ENCODE measurements around the gene CDYL.

DNA sequence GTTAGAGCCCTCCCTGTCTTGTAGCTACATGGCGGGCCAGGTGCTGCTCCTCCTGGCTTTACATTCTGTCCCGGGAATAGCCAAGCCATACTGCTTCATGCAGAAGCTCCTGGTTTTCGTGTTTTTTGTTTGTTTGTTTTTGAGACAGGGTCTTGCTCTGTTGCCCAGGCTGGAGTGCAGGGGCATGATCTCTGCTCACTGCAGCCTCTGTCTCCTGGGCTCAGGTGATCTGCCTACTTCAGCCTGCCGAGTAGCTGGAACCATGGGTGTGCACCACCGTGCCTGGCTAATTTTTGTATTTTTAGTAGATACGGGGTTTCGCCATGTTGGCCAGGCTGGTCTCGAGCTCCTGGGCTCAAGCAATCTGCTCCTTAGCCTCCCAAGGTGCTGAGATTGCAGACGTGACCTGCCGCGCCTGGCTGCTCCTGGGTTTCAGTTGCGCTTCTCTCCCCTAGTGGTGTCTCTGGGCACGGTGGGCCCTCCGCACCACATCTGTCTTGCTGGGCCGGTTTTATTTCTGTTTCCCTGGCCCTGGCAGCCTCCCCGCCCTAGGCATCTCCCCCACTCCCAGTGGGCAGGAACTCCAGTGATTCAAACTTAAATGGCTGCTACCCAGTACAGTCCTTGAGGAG is 12.9 kb downstream of the CDYL start:
- TF ChIP-seq, protein P1, sequence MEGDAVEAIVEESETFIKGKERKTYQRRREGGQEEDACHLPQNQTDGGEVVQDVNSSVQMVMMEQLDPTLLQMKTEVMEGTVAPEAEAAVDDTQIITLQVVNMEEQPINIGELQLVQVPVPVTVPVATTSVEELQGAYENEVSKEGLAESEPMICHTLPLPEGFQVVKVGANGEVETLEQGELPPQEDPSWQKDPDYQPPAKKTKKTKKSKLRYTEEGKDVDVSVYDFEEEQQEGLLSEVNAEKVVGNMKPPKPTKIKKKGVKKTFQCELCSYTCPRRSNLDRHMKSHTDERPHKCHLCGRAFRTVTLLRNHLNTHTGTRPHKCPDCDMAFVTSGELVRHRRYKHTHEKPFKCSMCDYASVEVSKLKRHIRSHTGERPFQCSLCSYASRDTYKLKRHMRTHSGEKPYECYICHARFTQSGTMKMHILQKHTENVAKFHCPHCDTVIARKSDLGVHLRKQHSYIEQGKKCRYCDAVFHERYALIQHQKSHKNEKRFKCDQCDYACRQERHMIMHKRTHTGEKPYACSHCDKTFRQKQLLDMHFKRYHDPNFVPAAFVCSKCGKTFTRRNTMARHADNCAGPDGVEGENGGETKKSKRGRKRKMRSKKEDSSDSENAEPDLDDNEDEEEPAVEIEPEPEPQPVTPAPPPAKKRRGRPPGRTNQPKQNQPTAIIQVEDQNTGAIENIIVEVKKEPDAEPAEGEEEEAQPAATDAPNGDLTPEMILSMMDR (IDR thresholded peaks at IDR 0.05), result no peak
- no peak for TF ChIP-seq EP300 (IDR thresholded peaks at IDR 0.05)
- TF ChIP-seq POLR2A (IDR thresholded peaks at IDR 0.05), result no peak

Data from ovary (tissue), 3 donors.